ES-I3 (cell line): ENCODE data around the gene HNRNPH3.
"Not testable (repeated sequence)": the region's sequence is repeated elsewhere in the genome, so short reads cannot be mapped to it uniquely, and the experiment has no call there.

ENCODE experiments used
- H3K36me3 ChIP-seq: 2 replicates; pipeline ENCODE4 v1.6.1; 2013; ENCODE audit warnings: mild to moderate bottlenecking, low read length, control low read depth, moderate library complexity; ENCODE audit not compliant: insufficient read depth
- H3K4me1 ChIP-seq: 2 replicates; pipeline ENCODE4 v1.6.1; 2013; ENCODE audit warnings: mild to moderate bottlenecking, control low read depth, low read length; ENCODE audit not compliant: insufficient read depth
- H3K9ac ChIP-seq: 2 replicates; pipeline ENCODE4 v1.6.1; 2013; ENCODE audit warnings: low read depth, mild to moderate bottlenecking, low read length, moderate library complexity
- H3K9me3 ChIP-seq: 2 replicates; pipeline ENCODE4 v1.6.1; 2013; ENCODE audit warnings: mild to moderate bottlenecking, low read length, moderate library complexity; ENCODE audit not compliant: control insufficient read depth, insufficient read depth

HNRNPH3 gene

GRCh38 chr10:68331455-68332258, at the start of gene HNRNPH3:
Gene HNRNPH3 (plus strand): TSS chr10:68332064. CDS start chr10:68337222, 5,158 bp downstream.
- H3K9ac ChIP-seq: peak within 1 kb of the TSS; percentile 86
- H3K9me3 ChIP-seq: no peaks in the 10 kb centered on the region
- peaks cover 16% of the 10 kb centered on the region; the same call in 1 of the 2 replicates for H3K4me1 ChIP-seq
- no peaks in the 10 kb centered on the region for H3K36me3 ChIP-seq

GRCh38 chr10:68284062-68285001, 47.5 kb upstream of the HNRNPH3 start:
- Histone ChIP-seq H3K36me3 (no peaks in the 10 kb centered on the region), H3K4me1 (no peaks in the 10 kb centered on the region), H3K9me3 (no peaks in the 10 kb centered on the region), H3K9ac (no peak overlapping the region)

- H3K9ac ChIP-seq: no peak overlapping the region
- H3K36me3 ChIP-seq: no peaks in the 10 kb centered on the region
- no peaks in the 10 kb centered on the region for H3K9me3 ChIP-seq
- H3K4me1 ChIP-seq: no peaks in the 10 kb centered on the region
Observed at GRCh38 chr10:68288717-68289116, 43.1 kb upstream of the HNRNPH3 start.

- H3K9ac ChIP-seq: no peak overlapping the region
- no peaks in the 10 kb centered on the region for H3K4me1 ChIP-seq
- no peaks in the 10 kb centered on the region for H3K9me3 ChIP-seq
- H3K36me3 ChIP-seq: no peaks in the 10 kb centered on the region
Observed at GRCh38 chr10:68290736-68291135, 41.1 kb upstream of the HNRNPH3 start.

- H3K9me3 ChIP-seq: no peaks in the 10 kb centered on the region
- H3K4me1 ChIP-seq: no peaks in the 10 kb centered on the region
- no peak overlapping the region for H3K9ac ChIP-seq
- no peaks in the 10 kb centered on the region for H3K36me3 ChIP-seq
Observed at GRCh38 chr10:68296843-68297663, 34.8 kb upstream of the HNRNPH3 start.

GRCh38 chr10:68301301-68301700, 30.6 kb upstream of the HNRNPH3 start:
- H3K9ac ChIP-seq: no peak overlapping the region
- H3K4me1 ChIP-seq: no peaks in the 10 kb centered on the region
- no peaks in the 10 kb centered on the region for H3K36me3 ChIP-seq
- no peaks in the 10 kb centered on the region for H3K9me3 ChIP-seq

- H3K36me3 ChIP-seq: no peaks in the 10 kb centered on the region
- no peaks in the 10 kb centered on the region for H3K4me1 ChIP-seq
- no peaks in the 10 kb centered on the region for H3K9me3 ChIP-seq
- H3K9ac ChIP-seq: no peak overlapping the region
Observed at GRCh38 chr10:68301790-68302502, 29.9 kb upstream of the HNRNPH3 start.

- Histone ChIP-seq H3K9me3 (no peaks in the 10 kb centered on the region), H3K9ac (no peak overlapping the region), H3K36me3 (no peaks in the 10 kb centered on the region), H3K4me1 (no peaks in the 10 kb centered on the region)
Observed at GRCh38 chr10:68302503-68302823, 29.4 kb upstream of the HNRNPH3 start.

GRCh38 chr10:68302871-68303270, 29.0 kb upstream of the HNRNPH3 start:
- Histone ChIP-seq H3K36me3 (no peaks in the 10 kb centered on the region), H3K4me1 (no peaks in the 10 kb centered on the region), H3K9me3 (no peaks in the 10 kb centered on the region), H3K9ac (no peak overlapping the region)

GRCh38 chr10:68303849-68304412, 27.9 kb upstream of the HNRNPH3 start:
- Histone ChIP-seq H3K9me3 (no peaks in the 10 kb centered on the region), H3K9ac (no peak overlapping the region), H3K36me3 (no peaks in the 10 kb centered on the region), H3K4me1 (no peaks in the 10 kb centered on the region)

GRCh38 chr10:68305854-68306253, 26.0 kb upstream of the HNRNPH3 start:
- Histone ChIP-seq H3K36me3 (no peaks in the 10 kb centered on the region), H3K4me1 (no peaks in the 10 kb centered on the region), H3K9ac (no peak overlapping the region), H3K9me3 (no peaks in the 10 kb centered on the region)

GRCh38 chr10:68310531-68310930, 21.3 kb upstream of the HNRNPH3 start:
- Histone ChIP-seq H3K9me3 (no peaks in the 10 kb centered on the region), H3K4me1 (no peaks in the 10 kb centered on the region), H3K9ac (no peak overlapping the region), H3K36me3 (no peaks in the 10 kb centered on the region; the same call in 1 of the 2 replicates)

- not testable (repeated sequence) for H3K9me3 ChIP-seq, H3K36me3 ChIP-seq, H3K9ac ChIP-seq, H3K4me1 ChIP-seq
Observed at GRCh38 chr10:68314930-68315329, 16.9 kb upstream of the HNRNPH3 start.
